DOHH2 (cell line): ENCODE results near the gene CEP112.

Experiments
- H3F3A ChIP-seq: fragments of 200-600 bp; sonication (generic), shearing (Covaris generic); 2 replicates; pipeline ENCODE4 v1.6.0; 2016; ENCODE audit warnings: antibody characterized with exemption, mild to moderate bottlenecking; ENCODE audit not compliant: control insufficient read depth, insufficient read depth
- H3K27ac ChIP-seq: fragments of 200-600 bp; sonication (generic); 2 replicates; pipeline ENCODE4 v1.5.1; 2014; ENCODE audit warnings: low read depth, mild to moderate bottlenecking, low read length, moderate library complexity
- H3K27me3 ChIP-seq: fragments of 200-600 bp; sonication (generic); 2 replicates; pipeline ENCODE4 v1.6.1; 2014; ENCODE audit warnings: mild to moderate bottlenecking, low read length, mixed read lengths; ENCODE audit not compliant: control insufficient read depth
- H3K36me3 ChIP-seq: fragments of 200-600 bp; sonication (generic); 2 replicates; pipeline ENCODE4 v1.6.1; 2014; ENCODE audit warnings: mild to moderate bottlenecking, low read length, moderate library complexity, mixed read lengths; ENCODE audit not compliant: control insufficient read depth
- H3K4me1 ChIP-seq: fragments of 200-600 bp; sonication (generic); 2 replicates; pipeline ENCODE4 v1.6.1; 2014; ENCODE audit warnings: mild to moderate bottlenecking, low read length, mixed read lengths; ENCODE audit not compliant: control insufficient read depth
- H3K4me2 ChIP-seq: fragments of 200-600 bp; sonication (generic); 2 replicates; pipeline ENCODE4 v1.6.0; 2014; ENCODE audit warnings: mild to moderate bottlenecking, low read length, moderate library complexity
- H3K4me3 ChIP-seq: fragments of 200-600 bp; sonication (generic); 2 replicates; pipeline ENCODE4 v1.5.1; 2014; ENCODE audit warnings: mild to moderate bottlenecking, low read length, mixed read lengths
- H3K79me2 ChIP-seq: fragments of 200-600 bp; sonication (generic); 2 replicates; pipeline ENCODE4 v1.6.1; 2014; ENCODE audit warnings: mild to moderate bottlenecking, low read length, mixed read lengths; ENCODE audit not compliant: control insufficient read depth
- H3K9me2 ChIP-seq: fragments of 200-600 bp; sonication (generic); replicated peaks from 2 replicates; pipeline ENCODE4 v1.6.1; 2014; ENCODE audit warnings: mild to moderate bottlenecking, low read length, mixed read lengths; ENCODE audit not compliant: control insufficient read depth
- H3K9me3 ChIP-seq: fragments of 200-600 bp; sonication (generic); 2 replicates; pipeline ENCODE4 v1.6.1; 2014; ENCODE audit warnings: antibody characterized with exemption, low read length, mixed read lengths; ENCODE audit not compliant: control insufficient read depth, insufficient read depth
- H4K20me1 ChIP-seq: fragments of 200-600 bp; sonication (generic); 2 replicates; pipeline ENCODE4 v1.6.0; 2014; ENCODE audit warnings: low read depth, mild to moderate bottlenecking, antibody characterized with exemption, low read length, moderate library complexity; ENCODE audit not compliant: control insufficient read depth, insufficient read depth
- CTCF ChIP-seq: fragments of 200-600 bp; sonication (generic); IDR thresholded peaks from one replicate; pipeline ENCODE4 v1.5.1; 2014; ENCODE audit warnings: antibody characterized with exemption, mild to moderate bottlenecking, low read depth, low read length; ENCODE audit not compliant: poor library complexity, severe bottlenecking
- EZH2phosphoT487 ChIP-seq: fragments of 200-600 bp; sonication (generic); IDR thresholded peaks from 2 replicates; pipeline ENCODE4 v1.6.1; 2017; ENCODE audit warnings: borderline replicate concordance, mild to moderate bottlenecking, antibody characterized with exemption, low read length, moderate library complexity, mixed read lengths

Gene CEP112

GRCh38 chr17:65743308-65743655 is 448.7 kb downstream of the CEP112 start:
- H3K4me3 ChIP-seq, result no peak overlapping the region
- no peaks in the 10 kb centered on the region for H3K27me3 ChIP-seq
- H3K4me1 ChIP-seq, result no peaks in the 10 kb centered on the region
- H3K36me3 ChIP-seq, result no peaks in the 10 kb centered on the region
- no peak overlapping the region for H3K4me2 ChIP-seq
- H4K20me1 ChIP-seq, result no peaks in the 10 kb centered on the region
- no peaks in the 10 kb centered on the region for H3K9me2 ChIP-seq
- H3K79me2 ChIP-seq, result no peaks in the 10 kb centered on the region
- TF ChIP-seq CTCF (no peak), EZH2phosphoT487 (no peak)
- H3F3A ChIP-seq, result no peaks in the 10 kb centered on the region
- no peak overlapping the region for H3K27ac ChIP-seq
- no peaks in the 10 kb centered on the region for H3K9me3 ChIP-seq

- no peaks in the 10 kb centered on the region for H3K4me1 ChIP-seq
- no peak overlapping the region for H3K27ac ChIP-seq
- H3K79me2 ChIP-seq, result no peaks in the 10 kb centered on the region
- no peaks in the 10 kb centered on the region for H3K9me2 ChIP-seq
- no peaks in the 10 kb centered on the region for H3F3A ChIP-seq
- TF ChIP-seq EZH2phosphoT487 (no peak), CTCF (no peak)
- H3K36me3 ChIP-seq, result no peaks in the 10 kb centered on the region
- H3K4me2 ChIP-seq, result no peak overlapping the region
- H3K9me3 ChIP-seq, result no peaks in the 10 kb centered on the region
- H3K27me3 ChIP-seq, result no peaks in the 10 kb centered on the region
- H4K20me1 ChIP-seq, result no peaks in the 10 kb centered on the region
- H3K4me3 ChIP-seq, result no peak overlapping the region
These were observed 449.3 kb downstream of the CEP112 start for GRCh38 chr17:65742403-65743307.

- no peaks in the 10 kb centered on the region for H3K27me3 ChIP-seq
- no peak overlapping the region for H3K4me2 ChIP-seq
- no peaks in the 10 kb centered on the region for H3K79me2 ChIP-seq
- TF ChIP-seq EZH2phosphoT487 (no peak), CTCF (no peak)
- H3K9me3 ChIP-seq, result no peaks in the 10 kb centered on the region
- H3K27ac ChIP-seq, result no peak overlapping the region
- no peaks in the 10 kb centered on the region for H3F3A ChIP-seq
- no peaks in the 10 kb centered on the region for H3K36me3 ChIP-seq
- no peak overlapping the region for H3K4me3 ChIP-seq
- H4K20me1 ChIP-seq, result no peaks in the 10 kb centered on the region
- no peaks in the 10 kb centered on the region for H3K9me2 ChIP-seq
- no peaks in the 10 kb centered on the region for H3K4me1 ChIP-seq
These were observed 450.2 kb downstream of the CEP112 start for GRCh38 chr17:65741710-65742109.
